ENCODE measurements around the gene TMEM202. TPM values are rescaled to one million over a fixed set of nuclear protein-coding genes. Genes with fewer than 3 reads are reported as not detected.
"Not testable (repeated sequence)": the region's sequence is repeated elsewhere in the genome, so short reads cannot be mapped to it uniquely, and the experiment has no call there.

TMEM202 gene
- polyA plus RNA-seq, 2 of the 4 experiments (the other 2 are of a cell fraction) = not detected

- CTCF ChIA-PET = interaction anchor here (1.5 kb wide), 1 partner anchor 26 kb away, joined by 3 read pairs; no protein-coding TSS in a partner anchor
- H3K4me1 ChIP-seq; H3K27ac ChIP-seq; H3K9me3 ChIP-seq; H3K4me2 ChIP-seq; H3K4me3 ChIP-seq; ATAC-seq; FAIRE-seq; DNase-seq (ENCODE audit: low read depth in 1 of 2, low spot score in 1 of 2); POLR2A ChIA-PET: not testable (repeated sequence)
- 50% methylated on average over 3 of the region's 3 CpGs for WGBS (ENCODE audit: missing lambda C conversion rate)
These were observed 19.0 kb upstream of the TMEM202 start for GRCh38 chr15:72379106-72379505.

GRCh38 chr15:72379856-72380430 lies 18.2 kb upstream of the TMEM202 start:
- H3K4me2 ChIP-seq = no peak overlapping the region
- DNase-seq (ENCODE audit: low read depth in 1 of 2, low spot score in 1 of 2) (no peak), ATAC-seq (no peak), FAIRE-seq (no peak)
- ChIA-PET POLR2A (no interaction called here), CTCF (interaction anchor here (1.3 to 1.5 kb wide), 2 partner anchors 25 to 220 kb away, joined by 3 read pairs; no protein-coding TSS in a partner anchor)
- no peak for TF ChIP-seq ESRRA (IDR thresholded peaks at IDR 0.05; ENCODE audit: borderline replicate concordance, low read length)
- TF ChIP-seq RNF2 (IDR thresholded peaks at IDR 0.05; ENCODE audit: borderline replicate concordance, low read depth) = no peak
- no peak for TF ChIP-seq SMC3 (IDR thresholded peaks at IDR 0.05)
- no peak for TF ChIP-seq FOSL2 (IDR thresholded peaks at IDR 0.05)
- no peak for TF ChIP-seq FOSL2 (CRISPR knock-in tag; IDR thresholded peaks at IDR 0.05)
- TF ChIP-seq RCOR1 (IDR thresholded peaks at IDR 0.05; ENCODE audit: low read depth, low read length) = no peak
- H3K4me3 ChIP-seq = no peak overlapping the region
- no peaks in the 10 kb centered on the region for H3K9me3 ChIP-seq
- peaks cover under 1% of the 10 kb centered on the region; the same call in 1 of the 3 replicates for H3K4me1 ChIP-seq
- H3K27ac ChIP-seq = no peak overlapping the region
- 12% methylated on average over 2 of the region's 2 CpGs for WGBS (ENCODE audit: missing lambda C conversion rate)

GRCh38 chr15:72380743-72381142 lies 17.4 kb upstream of the TMEM202 start:
- CTCF ChIA-PET = interaction anchor here (1.3 kb wide), 1 partner anchor 219 kb away, joined by 3 read pairs; no protein-coding TSS in a partner anchor
- ATAC-seq = no peak
- Histone ChIP-seq H3K27ac (no peak overlapping the region), H3K9me3 (no peaks in the 10 kb centered on the region), H3K4me1 (no peaks in the 10 kb centered on the region), H3K4me3 (no peak overlapping the region), H3K4me2 (no peak overlapping the region)
- POLR2A ChIA-PET = no interaction called here
- DNase-seq (ENCODE audit: low read depth in 1 of 2, low spot score in 1 of 2) = no peak
- TF ChIP-seq PBX3 (IDR thresholded peaks at IDR 0.05) (no peak), FOSL2 (IDR thresholded peaks at IDR 0.05) (no peak), FOSL2 (CRISPR knock-in tag; IDR thresholded peaks at IDR 0.05) (no peak), USF2 (IDR thresholded peaks at IDR 0.05) (no peak), ESRRA (IDR thresholded peaks at IDR 0.05; ENCODE audit: borderline replicate concordance, low read length) (no peak), CHD4 (IDR thresholded peaks at IDR 0.05; ENCODE audit: borderline replicate concordance) (no peak), RFX5 (IDR thresholded peaks at IDR 0.05) (no peak), CBX2 (IDR thresholded peaks at IDR 0.05; ENCODE audit: borderline replicate concordance, low read depth) (no peak)
- no peak for FAIRE-seq
- 45% methylated on average over 4 of the region's 4 CpGs for WGBS (ENCODE audit: missing lambda C conversion rate)

DNA sequence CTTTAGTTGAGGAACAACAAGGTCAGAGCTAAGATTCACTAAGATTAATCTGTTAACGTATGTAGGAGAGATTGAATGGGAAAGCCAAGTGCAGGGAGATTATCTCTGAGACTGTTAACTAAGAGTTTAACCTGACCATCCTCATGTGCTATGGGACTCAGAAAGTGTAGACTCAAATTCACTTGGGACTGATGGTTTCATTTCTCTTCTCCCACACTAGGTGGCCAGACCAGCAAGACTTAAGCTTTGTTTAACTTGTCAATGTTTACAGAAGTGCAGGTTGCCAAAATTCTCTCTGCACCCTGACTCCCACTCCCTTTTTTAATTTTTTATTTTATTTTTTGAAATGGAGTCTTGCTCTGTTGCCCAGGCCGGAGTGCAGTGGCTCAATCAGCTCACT lies 16.0 kb upstream of the TMEM202 start:
- DNase-seq (ENCODE audit: low read depth in 1 of 2, low spot score in 1 of 2) = peak in 1 of 2 experiments; percentile 55
- WGBS (ENCODE audit: missing lambda C conversion rate) = 52% methylated on average over 2 of the region's 2 CpGs

More for the DNA sequence above, 16.0 kb upstream of the TMEM202 start:
- Histone ChIP-seq H3K4me3 (no peak overlapping the region), H3K27ac (no peak overlapping the region), H3K4me2 (no peak overlapping the region), H3K4me1 (no peaks in the 10 kb centered on the region), H3K9me3 (no peaks in the 10 kb centered on the region)
- POLR2A ChIA-PET = interaction anchor here (1.2 kb wide), 1 partner anchor 91 kb away, joined by 5 read pairs; no protein-coding TSS in a partner anchor
- TF ChIP-seq, protein P1, sequence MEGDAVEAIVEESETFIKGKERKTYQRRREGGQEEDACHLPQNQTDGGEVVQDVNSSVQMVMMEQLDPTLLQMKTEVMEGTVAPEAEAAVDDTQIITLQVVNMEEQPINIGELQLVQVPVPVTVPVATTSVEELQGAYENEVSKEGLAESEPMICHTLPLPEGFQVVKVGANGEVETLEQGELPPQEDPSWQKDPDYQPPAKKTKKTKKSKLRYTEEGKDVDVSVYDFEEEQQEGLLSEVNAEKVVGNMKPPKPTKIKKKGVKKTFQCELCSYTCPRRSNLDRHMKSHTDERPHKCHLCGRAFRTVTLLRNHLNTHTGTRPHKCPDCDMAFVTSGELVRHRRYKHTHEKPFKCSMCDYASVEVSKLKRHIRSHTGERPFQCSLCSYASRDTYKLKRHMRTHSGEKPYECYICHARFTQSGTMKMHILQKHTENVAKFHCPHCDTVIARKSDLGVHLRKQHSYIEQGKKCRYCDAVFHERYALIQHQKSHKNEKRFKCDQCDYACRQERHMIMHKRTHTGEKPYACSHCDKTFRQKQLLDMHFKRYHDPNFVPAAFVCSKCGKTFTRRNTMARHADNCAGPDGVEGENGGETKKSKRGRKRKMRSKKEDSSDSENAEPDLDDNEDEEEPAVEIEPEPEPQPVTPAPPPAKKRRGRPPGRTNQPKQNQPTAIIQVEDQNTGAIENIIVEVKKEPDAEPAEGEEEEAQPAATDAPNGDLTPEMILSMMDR (IDR thresholded peaks at IDR 0.05) = peak; percentile 20
- TF ChIP-seq HMGXB4 (CRISPR knock-in tag; IDR thresholded peaks at IDR 0.05; ENCODE audit: borderline replicate concordance) (no peak), NPAS2 (CRISPR knock-in tag; IDR thresholded peaks at IDR 0.05; ENCODE audit: borderline replicate concordance) (no peak), SMC3 (IDR thresholded peaks at IDR 0.05) (0 out of 3 replicates have a peak, but pooled peaks have one; percentile 21), TFCP2L1 (CRISPR knock-in tag; IDR thresholded peaks at IDR 0.05) (no peak), FOSB (CRISPR knock-in tag; IDR thresholded peaks at IDR 0.05) (no peak), MAX (IDR thresholded peaks at IDR 0.05) (no peak), RAD21 (conservative IDR thresholded peaks at IDR 0.05 in 1 of 2, IDR thresholded peaks at IDR 0.05 in 1 of 2) (peak in 1 of 2 experiments; percentile 15; a peak in 1 of 5 replicates), HOXB5 (CRISPR knock-in tag; IDR thresholded peaks at IDR 0.05) (no peak), POLR2A (IDR thresholded peaks at IDR 0.05; ENCODE audit: low read length) (no peak)
- ATAC-seq (peak; percentile 75 to 79; a peak in 4 of 6 replicates), FAIRE-seq (peak; percentile 76)
- CTCF ChIA-PET = interaction anchor here (0.6 to 1.6 kb wide), 13 partner anchors 8 to 203 kb away, joined by 3 to 6 read pairs (median 4); no protein-coding TSS in a partner anchor

Measured in A549 (cell line).